Ectodermal cell (in vitro differentiated cells): ENCODE results near the gene SOSTDC1.
"Not testable (repeated sequence)": the region's sequence is repeated elsewhere in the genome, so short reads cannot be mapped to it uniquely, and the experiment has no call there.

Experiments used
- H3K27ac ChIP-seq: 2 replicates; pipeline ENCODE4 v1.7.0; 2013; ENCODE audit warnings: mild to moderate bottlenecking, low read depth, low read length; ENCODE audit not compliant: insufficient read depth, poor library complexity, severe bottlenecking
- H3K27me3 ChIP-seq: 2 replicates; pipeline ENCODE4 v1.7.0; 2013; ENCODE audit warnings: mild to moderate bottlenecking, low read length; ENCODE audit not compliant: insufficient read depth, control insufficient read depth, poor library complexity, severe bottlenecking
- H3K36me3 ChIP-seq: one replicate; pipeline ENCODE4 v1.7.0; 2013; ENCODE audit warnings: low read length; ENCODE audit not compliant: control insufficient read depth, insufficient read depth
- H3K4me1 ChIP-seq: one replicate; pipeline ENCODE4 v1.7.0; 2013; ENCODE audit warnings: low read length; ENCODE audit not compliant: control insufficient read depth, insufficient read depth
- H3K4me3 ChIP-seq: 2 replicates; pipeline ENCODE4 v1.7.0; 2013; ENCODE audit warnings: low read depth, low read length, control low read depth; ENCODE audit not compliant: insufficient read depth
- H3K9me3 ChIP-seq: 2 replicates; pipeline ENCODE4 v1.7.0; 2013; ENCODE audit warnings: mild to moderate bottlenecking, low read length, moderate library complexity; ENCODE audit not compliant: control insufficient read depth
- WGBS, 2 experiments: methylation state at CpG; one replicate each; pipeline ENCODE4 v1.1.7; 2013; ENCODE audit warnings: missing lambda C conversion rate in 2 of 2; 5-methylcytosine and 5-hydroxymethylcytosine counted together

Gene SOSTDC1

DNA sequence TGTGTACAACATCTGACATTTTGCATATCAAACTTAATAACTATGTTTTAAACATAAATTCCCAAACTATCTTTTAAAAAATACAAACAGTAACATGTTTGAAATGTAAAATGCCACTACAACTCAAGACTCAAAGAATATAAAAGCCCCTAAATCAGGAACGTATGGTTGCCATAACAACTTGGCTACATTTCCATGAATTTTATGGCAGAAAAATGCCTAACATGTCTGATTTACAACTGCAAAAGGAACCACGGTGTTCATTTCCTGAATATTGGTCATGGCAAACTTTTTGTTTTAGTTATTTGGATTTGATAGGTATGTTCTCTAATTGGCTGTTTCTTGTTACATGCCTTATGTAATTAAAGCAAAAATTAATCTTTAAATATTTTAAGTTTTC lies 2.0 kb downstream of the SOSTDC1 start:
- no peak overlapping the region for H3K4me3 ChIP-seq
- H3K4me1 ChIP-seq = peaks cover 19% of the 10 kb centered on the region
- H3K36me3 ChIP-seq = no peaks in the 10 kb centered on the region
- H3K27me3 ChIP-seq = no peaks in the 10 kb centered on the region
- no peak overlapping the region for H3K27ac ChIP-seq
- 79 to 83% methylated on average over 2 of the region's 2 CpGs for WGBS, 2 experiments
- H3K9me3 ChIP-seq = no peaks in the 10 kb centered on the region

DNA sequence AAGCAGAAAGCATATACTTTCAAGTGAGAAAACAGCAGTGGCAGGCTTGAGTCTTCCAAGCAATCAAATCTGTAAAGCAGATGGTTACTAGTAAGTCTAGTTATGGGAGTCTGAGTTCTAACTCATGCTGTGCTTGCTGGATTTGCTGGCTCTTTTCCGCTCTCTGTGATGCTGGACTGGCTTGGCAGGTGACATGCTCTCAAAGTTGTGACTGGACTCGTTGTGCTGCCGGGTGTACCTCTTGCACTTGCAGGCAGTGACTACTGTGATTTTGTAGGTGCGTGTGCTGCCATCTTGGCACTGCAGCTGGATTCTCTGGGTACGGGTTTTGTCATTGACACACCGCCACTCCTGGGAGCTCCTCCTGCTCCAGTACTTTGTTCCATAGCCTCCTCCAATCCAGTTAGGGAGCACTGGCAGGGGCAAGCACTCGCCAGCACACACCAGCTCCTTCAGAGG lies 3.1 kb downstream of the SOSTDC1 start:
- 89 to 95% methylated on average over 7 of the region's 7 CpGs for WGBS, 2 experiments
- Histone ChIP-seq H3K27ac (no peak overlapping the region), H3K9me3 (no peaks in the 10 kb centered on the region), H3K27me3 (no peaks in the 10 kb centered on the region), H3K4me3 (no peak overlapping the region), H3K36me3 (no peaks in the 10 kb centered on the region), H3K4me1 (peaks cover 19% of the 10 kb centered on the region)

DNA sequence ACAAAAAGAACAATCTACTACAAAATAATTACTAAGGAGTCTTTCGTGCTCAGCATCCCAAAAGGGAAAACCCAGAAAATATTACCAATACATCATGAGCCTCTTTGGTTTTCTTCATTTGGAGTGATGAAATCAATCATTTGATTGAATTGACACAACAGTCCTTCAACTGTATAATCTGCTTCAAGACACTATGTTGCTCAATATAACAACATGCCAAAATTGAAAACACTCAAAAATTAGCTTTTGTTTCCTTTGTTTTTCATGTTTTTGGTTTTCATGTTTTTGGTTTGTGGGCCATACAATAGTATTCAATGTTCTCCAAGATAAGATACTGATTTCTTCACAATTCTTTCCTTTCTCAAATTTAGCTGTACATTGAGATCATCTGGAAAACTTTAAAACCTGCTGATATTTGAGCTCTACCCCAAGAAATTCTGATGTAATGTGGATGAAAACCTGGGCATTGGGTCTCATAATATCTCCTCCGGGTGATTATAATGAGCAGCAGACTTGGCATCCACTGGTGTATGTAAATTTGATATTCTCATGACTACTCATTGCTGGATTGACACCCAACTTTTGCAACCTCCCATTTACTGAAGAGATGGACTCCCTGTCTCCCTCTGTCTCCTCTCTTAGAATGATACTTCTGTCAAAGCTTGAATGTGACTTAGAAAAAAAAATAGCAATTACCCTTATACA lies 4.6 kb downstream of the SOSTDC1 start:
- Histone ChIP-seq H3K4me1 (peaks cover 19% of the 10 kb centered on the region), H3K4me3 (no peak overlapping the region)
- WGBS, 2 experiments = 86 to 100% methylated on average over 2 of the region's 2 CpGs

DNA sequence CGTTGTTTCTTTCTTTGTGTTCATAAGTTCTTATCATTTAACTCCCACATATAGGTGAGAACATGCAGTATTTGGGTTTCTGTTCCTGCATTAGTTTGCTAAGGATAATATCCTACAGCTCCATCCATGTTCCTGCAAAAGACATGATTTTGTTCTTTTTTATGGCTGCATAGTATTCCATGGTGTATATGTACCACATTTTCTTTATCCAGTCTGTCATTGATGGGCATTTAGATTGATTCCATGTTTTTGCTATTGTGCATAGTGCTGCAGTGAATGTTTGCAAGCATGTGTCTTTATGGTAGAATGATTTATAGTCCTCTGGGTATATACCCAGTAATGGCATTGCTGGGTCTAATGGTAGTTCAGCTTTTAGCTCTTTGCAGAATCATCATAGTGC lies 9.2 kb downstream of the SOSTDC1 start:
- not testable (repeated sequence) for H3K4me3 ChIP-seq, H3K36me3 ChIP-seq, H3K4me1 ChIP-seq, H3K27me3 ChIP-seq, H3K27ac ChIP-seq, H3K9me3 ChIP-seq
- 75% methylated on average over 1 of the region's 1 CpG; no CpG with 5 or more reads in 1 of the 2 experiments for WGBS, 2 experiments

More for the DNA sequence above, 4.6 kb downstream of the SOSTDC1 start:
- no peaks in the 10 kb centered on the region for H3K27me3 ChIP-seq
- no peak overlapping the region for H3K27ac ChIP-seq
- no peaks in the 10 kb centered on the region for H3K9me3 ChIP-seq
- H3K36me3 ChIP-seq = no peaks in the 10 kb centered on the region

DNA sequence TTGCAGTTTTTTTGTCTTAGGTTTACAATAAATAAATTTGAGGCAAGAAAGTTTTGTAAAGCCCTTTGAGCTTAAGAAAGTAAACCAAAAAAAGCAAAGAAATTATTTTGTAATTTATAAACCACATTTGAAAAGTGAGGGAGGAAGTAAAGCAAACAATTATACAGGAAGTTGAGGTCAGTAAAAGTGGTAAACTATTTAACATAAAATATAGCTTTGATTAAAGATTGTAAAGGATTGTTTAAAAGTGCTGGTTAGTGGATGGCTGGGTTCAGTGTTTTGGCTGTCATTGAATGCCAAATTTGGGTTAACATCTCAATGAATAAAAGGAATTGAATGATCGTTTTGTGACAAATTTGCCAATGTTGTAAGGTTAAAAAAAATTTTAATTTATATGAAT lies 9.9 kb downstream of the SOSTDC1 start:
- 86 to 91% methylated on average over 1 of the region's 1 CpG for WGBS, 2 experiments
- Histone ChIP-seq H3K36me3 (no peaks in the 10 kb centered on the region), H3K27ac (no peak overlapping the region), H3K9me3 (no peaks in the 10 kb centered on the region), H3K4me1 (no peaks in the 10 kb centered on the region), H3K4me3 (no peak overlapping the region), H3K27me3 (no peaks in the 10 kb centered on the region)

DNA sequence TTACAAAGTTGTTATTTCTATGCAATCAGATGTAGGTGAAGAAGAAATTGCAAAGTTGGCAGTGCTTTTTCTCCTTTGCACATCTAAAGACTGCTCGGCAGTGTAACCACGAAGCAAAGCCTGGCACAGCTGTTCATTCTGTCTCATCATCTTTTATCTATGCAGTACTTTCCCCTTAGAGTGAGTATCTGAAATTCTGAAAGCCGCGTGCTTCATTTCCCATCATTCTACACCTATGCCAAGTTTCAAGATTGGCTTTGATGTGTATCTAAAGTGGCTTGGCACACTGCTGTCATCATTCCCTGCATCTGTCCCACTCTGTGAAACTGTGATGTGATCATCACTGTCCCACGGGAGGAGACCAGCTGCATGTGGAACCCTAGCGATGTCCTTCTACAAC lies 15.2 kb downstream of the SOSTDC1 start:
- H3K4me3 ChIP-seq = no peak overlapping the region
- no peaks in the 10 kb centered on the region for H3K4me1 ChIP-seq
- H3K36me3 ChIP-seq = no peaks in the 10 kb centered on the region
- H3K27ac ChIP-seq = no peak overlapping the region
- H3K27me3 ChIP-seq = no peaks in the 10 kb centered on the region
- no peaks in the 10 kb centered on the region for H3K9me3 ChIP-seq
- WGBS, 2 experiments = 89 to 95% methylated on average over 6 of the region's 6 CpGs

DNA sequence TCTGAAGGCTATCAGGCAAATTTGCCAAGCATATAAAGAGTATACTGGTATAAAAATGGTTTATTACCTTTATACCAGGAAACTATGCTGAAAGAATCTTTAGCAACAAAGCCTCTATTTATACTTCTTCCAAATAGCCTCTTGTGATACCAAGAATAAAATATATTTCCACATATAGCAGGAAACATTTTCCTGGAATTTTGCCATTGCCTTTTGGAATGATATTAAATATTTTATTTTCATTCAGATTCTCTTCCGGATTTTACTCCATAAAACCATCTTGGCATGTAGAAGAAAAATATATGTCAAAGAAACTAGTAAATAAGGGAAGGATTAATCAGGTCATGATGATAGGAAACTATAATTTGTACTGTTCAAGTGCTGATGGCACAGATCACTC lies 17.7 kb downstream of the SOSTDC1 start:
- Histone ChIP-seq H3K9me3 (no peaks in the 10 kb centered on the region), H3K4me1 (no peaks in the 10 kb centered on the region), H3K27me3 (no peaks in the 10 kb centered on the region), H3K27ac (no peak overlapping the region), H3K4me3 (no peak overlapping the region), H3K36me3 (no peaks in the 10 kb centered on the region)
- WGBS, 2 experiments = no CpG with 5 or more reads among the region's 1 CpG

DNA sequence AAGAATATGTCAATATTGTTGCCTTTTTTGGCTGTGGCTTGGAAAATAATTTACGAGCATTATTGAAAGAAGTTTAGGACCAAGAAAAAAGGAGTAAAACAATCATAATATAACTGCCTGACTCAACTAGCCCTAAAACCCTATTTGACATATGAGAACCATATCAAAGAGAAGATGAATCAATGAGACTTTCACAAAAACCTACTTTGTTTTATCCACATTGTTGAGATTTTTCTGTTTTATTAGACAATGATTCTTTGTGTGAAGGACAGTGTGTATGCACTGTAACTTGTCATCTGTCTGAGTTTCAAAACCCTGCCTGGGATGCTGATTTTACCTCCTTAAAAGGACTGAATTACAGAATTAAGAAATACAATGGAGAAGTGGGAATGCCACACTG lies 19.0 kb downstream of the SOSTDC1 start:
- Histone ChIP-seq H3K9me3 (no peaks in the 10 kb centered on the region), H3K4me3 (no peak overlapping the region), H3K36me3 (no peaks in the 10 kb centered on the region), H3K4me1 (no peaks in the 10 kb centered on the region), H3K27me3 (no peaks in the 10 kb centered on the region), H3K27ac (no peak overlapping the region)
- 89 to 100% methylated on average over 1 of the region's 1 CpG for WGBS, 2 experiments

DNA sequence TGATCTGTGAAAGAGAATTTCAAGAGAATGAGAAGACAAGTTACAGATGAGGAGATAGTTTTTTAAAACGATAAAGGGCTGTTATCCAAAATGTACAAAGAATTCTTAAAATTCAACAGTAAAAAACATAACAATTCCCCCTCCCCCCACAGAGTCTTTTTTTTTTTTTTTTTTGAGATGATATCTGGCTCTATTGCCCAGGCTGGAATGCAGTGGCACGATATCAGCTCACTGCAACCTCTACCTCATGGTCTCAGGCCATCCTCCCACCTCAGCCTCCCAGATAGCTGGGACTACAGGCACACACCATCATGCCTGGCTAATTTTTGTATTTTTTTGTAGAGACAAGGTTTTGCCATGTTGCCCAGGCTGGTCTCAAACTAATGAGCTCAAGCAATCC lies 21.7 kb downstream of the SOSTDC1 start:
- H3K9me3 ChIP-seq, H3K36me3 ChIP-seq, H3K27ac ChIP-seq, H3K27me3 ChIP-seq, H3K4me3 ChIP-seq, H3K4me1 ChIP-seq: not testable (repeated sequence)
- 88 to 100% methylated on average over 1 to 2 of the region's 2 CpGs for WGBS, 2 experiments

DNA sequence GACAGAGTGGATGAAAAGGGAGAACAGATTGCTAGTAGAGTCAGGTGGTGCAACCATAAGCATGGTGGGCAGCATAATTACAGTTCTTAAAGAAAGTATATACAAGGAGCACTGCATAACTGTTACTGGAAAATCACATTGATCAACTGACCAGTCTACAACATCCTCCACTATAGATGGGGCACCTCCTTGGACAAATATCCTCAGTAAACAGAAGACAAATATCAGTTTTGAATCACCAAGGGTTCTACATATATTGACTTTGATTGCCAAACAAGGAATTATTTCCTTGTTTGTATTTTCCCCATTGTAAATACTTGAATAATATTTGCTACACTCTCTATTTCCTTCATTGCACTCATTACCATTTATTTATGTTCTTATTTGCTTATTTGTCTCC lies 26.6 kb downstream of the SOSTDC1 start:
- Histone ChIP-seq H3K36me3 (no peaks in the 10 kb centered on the region), H3K4me1 (no peaks in the 10 kb centered on the region), H3K27me3 (no peaks in the 10 kb centered on the region), H3K27ac (no peak overlapping the region), H3K4me3 (no peak overlapping the region), H3K9me3 (no peaks in the 10 kb centered on the region)

DNA sequence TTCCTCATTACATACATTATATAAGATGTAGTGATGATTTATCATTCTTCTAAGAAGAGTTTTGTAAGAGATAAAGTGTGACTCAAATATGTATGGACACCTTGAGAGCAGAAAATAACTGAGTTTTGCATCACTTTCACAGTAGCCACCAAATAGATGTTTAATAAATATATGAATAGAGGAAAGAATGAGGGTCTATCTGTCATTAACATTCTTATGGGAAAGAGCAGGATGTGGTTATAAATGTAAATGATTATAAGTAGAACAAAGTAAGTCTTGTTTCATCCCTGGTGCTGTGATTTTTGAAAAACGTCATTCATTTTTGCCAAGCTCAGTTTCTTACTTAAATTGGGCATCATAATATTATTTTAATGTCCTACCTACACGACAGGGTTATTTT lies 29.2 kb downstream of the SOSTDC1 start:
- H3K27me3 ChIP-seq = no peaks in the 10 kb centered on the region
- whole genome bisulfite sequencing, 2 experiments = 88 to 100% methylated on average over 1 of the region's 2 CpGs

More for the DNA sequence above, 29.2 kb downstream of the SOSTDC1 start:
- Histone ChIP-seq H3K36me3 (no peaks in the 10 kb centered on the region), H3K4me1 (no peaks in the 10 kb centered on the region), H3K27ac (no peak overlapping the region), H3K4me3 (no peak overlapping the region), H3K9me3 (no peaks in the 10 kb centered on the region)
